Kidney tubule cell (primary cell): Measurements from ENCODE around the gene KRT6A.

Source experiments
- DNase-seq: peaks from one replicate; pipeline ENCODE4 v3.0.0-alpha.2; 2018; ENCODE audit warnings: low spot score

The KRT6A gene

DNA sequence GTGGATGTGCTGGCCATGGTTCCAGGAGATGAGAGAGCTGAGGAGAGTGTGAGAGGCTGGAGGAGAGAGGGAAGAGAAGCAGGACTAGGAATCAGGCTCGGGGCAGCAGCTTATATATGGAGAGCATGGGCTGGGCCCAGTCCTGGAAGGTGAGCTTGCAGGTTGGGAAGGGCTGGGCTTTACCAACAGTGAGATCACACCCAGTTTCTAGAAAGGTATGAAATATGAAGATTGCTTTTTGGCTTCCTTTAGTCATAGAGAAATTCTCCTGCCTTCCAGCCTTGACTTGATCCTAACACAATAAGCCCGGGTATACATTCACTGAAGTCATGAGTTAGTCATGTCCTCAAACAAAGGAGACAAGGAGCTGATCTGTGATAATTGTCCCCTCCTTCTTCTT is at the start of gene KRT6A:
Gene KRT6A, minus strand, starts transcription at position 86 of the 400 bp plus-strand sequence. Its CDS starts 69 bp downstream, at position 17.
- no peak for DNase-seq

GRCh38 chr12:52542157-52542556 is 49.1 kb upstream of the KRT6A start:
- DNase-seq, result no peak

DNA sequence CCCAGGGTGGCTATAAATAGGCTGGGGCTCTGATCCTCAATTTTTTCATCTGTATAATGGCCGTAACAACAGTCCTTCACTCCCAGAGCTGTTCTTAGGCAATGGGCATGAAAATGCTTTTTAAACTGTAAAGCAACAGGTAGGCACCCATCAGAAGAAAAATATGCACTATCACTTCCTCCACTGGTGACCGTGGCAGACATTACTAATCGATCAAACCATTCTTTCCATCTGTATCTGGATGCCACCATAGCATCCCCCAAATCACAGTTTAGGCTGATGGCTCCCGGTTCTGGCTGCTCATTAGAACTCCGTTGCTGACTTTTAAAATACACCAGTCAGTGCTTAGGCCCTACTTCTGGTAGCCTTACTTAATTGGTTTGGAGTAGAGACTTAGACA is 48.7 kb upstream of the KRT6A start:
- no peak for DNase-seq

DNA sequence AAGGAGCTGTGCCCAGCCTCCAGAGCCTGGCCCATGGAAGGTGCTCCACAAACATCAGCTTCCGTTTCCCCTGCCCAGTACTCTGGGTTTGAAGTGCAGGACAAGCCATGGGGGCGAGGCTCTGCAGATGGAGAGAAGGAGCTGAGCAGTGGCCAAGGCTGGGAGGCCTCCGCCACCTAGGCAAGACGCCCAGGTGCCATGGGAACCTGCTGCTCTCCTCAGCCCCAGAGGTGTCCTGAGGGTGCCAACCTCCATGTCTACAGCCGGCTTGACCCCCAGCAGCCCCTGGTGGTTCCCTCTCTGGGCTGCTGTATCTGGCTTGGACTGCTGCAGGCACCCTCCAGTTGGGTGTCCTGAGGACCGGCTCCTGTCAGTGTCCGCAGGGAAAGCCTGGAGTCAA is 47.5 kb upstream of the KRT6A start:
- DNase-seq, result no peak

- DNase-seq, result no peak
Measured at GRCh38 chr12:52539821-52540173, 46.7 kb upstream of the KRT6A start.

DNA sequence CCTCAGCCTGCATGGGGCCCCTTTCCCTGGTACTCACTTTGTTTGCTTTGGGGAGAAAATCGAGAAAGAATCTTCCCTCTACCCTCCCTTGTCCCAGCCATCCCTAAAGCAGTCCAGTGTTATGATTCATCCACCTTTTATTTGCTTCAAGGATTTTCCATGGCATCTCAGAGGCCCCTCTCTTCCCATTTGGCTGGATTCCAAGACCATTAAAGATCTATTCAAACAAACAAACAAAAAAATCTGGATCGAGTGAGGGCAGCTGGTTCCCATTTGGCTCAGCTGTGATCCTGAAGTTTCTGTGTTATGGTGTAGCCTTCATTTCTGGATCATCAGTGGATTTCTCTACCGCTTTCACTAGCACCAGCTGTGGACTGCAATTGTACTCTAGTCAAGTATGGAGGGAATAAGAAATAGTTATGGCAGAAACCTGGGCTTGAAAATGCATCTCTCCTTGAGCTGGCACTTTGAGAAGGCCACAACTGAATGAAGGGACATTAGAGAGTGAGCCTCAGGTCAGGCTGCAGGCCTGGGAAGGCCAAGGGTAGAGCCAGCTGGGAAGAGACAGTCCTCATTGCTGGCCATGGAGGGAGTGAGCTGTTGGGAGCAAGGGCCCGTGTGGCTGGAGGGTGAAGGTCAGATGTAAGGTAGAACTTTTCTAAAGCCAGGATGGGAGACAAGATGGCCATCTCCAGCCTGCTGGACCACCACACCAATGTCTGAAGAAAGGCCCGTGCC is 46.2 kb upstream of the KRT6A start:
- peak; percentile 61 for DNase-seq

DNA sequence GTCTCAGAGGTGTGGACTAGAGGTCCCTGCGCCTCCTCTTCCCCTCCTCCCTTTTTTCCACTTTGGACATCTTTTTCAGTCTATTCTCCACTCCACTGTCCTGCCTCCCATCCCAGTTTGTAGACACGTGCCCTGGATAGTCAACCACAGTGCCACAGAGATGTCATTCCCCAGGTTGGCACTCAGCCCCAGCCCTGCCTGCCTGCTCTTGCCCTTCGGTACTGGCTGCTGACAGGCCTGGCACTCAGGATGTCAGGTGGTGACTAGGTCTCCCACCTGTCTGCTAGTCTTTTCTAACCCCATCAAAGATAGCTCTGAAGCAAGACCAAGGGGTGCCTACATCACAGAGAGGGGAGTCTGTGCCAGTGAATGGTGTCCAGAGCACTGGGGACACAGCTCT is 44.0 kb upstream of the KRT6A start:
- DNase-seq, result no peak

DNA sequence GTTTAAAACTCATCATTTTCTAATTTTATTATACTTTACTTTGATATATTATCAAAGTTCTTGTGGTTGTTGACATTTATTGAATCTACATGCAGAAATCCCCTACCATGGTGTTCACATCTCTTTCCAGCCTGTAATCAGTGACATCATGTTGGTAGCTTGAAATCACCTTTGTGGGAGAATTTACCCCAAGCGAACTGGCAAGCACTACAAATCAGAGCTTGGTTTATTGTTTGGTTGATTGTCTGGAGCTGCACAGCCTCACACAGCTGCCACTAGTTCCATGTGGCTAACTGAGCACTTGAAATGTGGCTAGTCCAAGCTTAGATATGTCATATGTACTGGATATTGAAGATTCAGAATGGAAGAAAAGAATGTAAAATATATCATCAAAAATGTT is 42.5 kb upstream of the KRT6A start:
- DNase-seq, result no peak

DNA sequence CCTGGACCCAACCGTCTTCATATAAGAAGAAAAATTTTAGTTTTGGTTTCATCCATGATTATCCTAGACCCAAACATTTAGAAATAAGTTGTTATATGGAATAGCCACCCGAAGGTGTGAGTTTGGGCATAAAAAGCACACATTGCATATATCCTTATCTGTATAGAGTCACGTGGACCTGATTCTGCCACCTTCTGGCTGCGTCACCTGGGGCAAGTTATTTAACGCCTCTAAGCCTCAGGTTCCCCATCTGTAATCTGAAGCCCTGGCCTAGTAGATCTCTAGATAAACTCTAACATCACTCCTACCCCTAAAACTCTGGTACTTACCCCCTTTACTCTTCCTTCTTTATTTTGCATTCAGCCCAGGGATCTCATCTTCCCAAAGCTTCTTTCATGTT is 41.4 kb upstream of the KRT6A start:
- peak; percentile 20 for DNase-seq

GRCh38 chr12:52533686-52534470 is 40.8 kb upstream of the KRT6A start:
- DNase-seq, result no peak

GRCh38 chr12:52532636-52533035 is 39.6 kb upstream of the KRT6A start:
- no peak for DNase-seq

- DNase-seq, result no peak
Measured at GRCh38 chr12:52531566-52532300, 38.7 kb upstream of the KRT6A start.

DNA sequence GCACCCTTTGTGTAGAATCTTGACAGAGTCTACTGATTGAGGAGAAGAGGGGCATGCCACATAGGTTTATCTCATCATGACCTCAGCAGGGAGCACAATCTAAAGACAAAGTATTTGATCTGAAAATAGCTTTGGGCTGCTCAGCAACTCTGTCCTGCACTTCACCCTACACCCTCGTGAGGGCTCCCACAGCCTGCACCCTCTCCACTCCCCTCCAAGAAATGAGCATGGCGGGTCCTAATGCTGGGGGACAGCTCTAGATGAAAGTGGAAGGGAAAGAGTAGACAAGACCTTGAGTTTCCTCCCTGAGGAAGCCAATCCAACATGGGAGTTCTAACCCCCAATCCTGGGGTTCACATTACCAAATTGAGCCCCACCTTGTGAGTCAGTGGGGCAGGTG is 37.8 kb upstream of the KRT6A start:
- no peak for DNase-seq

GRCh38 chr12:52530366-52530765 is 37.3 kb upstream of the KRT6A start:
- DNase-seq, result no peak

GRCh38 chr12:52529846-52530245 is 36.8 kb upstream of the KRT6A start:
- DNase-seq, result no peak

- no peak for DNase-seq
Measured at GRCh38 chr12:52529417-52529816, 36.4 kb upstream of the KRT6A start.

DNA sequence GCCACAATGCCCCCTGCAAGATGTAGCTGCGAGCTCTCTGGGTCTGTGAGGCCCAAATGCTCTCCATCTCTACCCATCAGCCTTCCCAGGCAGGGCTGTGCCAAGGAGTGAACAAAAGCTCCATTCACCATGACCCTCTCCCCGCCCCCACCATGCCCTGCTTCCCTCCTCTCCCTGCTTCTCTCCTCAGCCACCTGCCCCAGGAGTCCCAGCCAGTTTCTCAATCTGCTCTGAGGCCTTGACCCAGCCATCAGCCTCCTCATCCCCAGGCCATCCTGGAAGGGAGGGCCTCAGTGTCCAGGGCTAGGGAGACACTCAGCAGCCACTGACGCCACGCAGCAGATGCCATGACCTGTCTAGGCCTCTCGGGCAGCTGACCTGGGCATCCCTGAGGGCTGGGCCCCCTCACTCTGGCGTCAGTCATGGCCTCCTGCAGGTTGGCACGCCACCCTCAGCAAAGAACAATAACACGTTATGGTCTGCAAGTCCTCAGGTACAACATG is 35.6 kb upstream of the KRT6A start:
- DNase-seq, result no peak

- no peak for DNase-seq
Measured at GRCh38 chr12:52527121-52527800, 34.2 kb upstream of the KRT6A start.

DNA sequence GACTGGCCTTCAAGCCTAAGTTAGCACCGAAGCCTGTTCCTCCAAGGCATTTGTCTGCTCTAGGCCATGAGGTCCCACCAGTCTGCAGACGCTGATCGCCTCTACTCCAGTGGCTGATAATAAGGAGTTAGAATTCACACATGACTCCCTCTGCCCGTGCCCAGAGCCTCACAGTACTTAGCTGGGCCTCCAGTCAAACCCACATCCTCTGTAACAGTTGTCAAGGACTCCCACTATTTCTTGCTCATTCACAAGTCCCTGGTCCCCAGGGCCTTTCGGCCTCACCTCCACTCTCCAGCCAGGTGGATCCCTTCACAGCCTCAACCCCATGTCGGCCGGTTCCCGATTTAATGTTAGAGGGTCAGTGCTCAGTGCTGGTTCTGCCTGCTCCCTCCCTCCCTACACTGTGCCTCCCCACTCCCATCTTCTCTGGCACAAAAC is 33.5 kb upstream of the KRT6A start:
- DNase-seq, result no peak

GRCh38 chr12:52525661-52526499 is 32.8 kb upstream of the KRT6A start:
- DNase-seq, result no peak
